Keratinocyte (primary cell): ENCODE data around the gene ARID5A. TPM values are rescaled to one million over a fixed set of nuclear protein-coding genes. Genes with fewer than 3 reads are reported as not detected.

Experiments used
- DNase-seq: peaks from one replicate; pipeline ENCODE4 v3.0.0-alpha.2; 2011; ENCODE audit warnings: low read depth, missing footprints, low spot score
- FAIRE-seq: peaks from 2 replicates; lab custom pipeline; 2011; peaks lifted over from hg19 to GRCh38; lab: Jason Lieb, UNC
- H2AFZ ChIP-seq: 2 replicates; pipeline ENCODE4 v1.6.0; 2012; ENCODE audit warnings: low read length, control low read depth, inconsistent platforms; ENCODE audit not compliant: control insufficient read depth
- H3K27ac ChIP-seq: 2 replicates; pipeline ENCODE4 v1.5.1; 2011; ENCODE audit warnings: low read length; ENCODE audit not compliant: control insufficient read depth, insufficient read depth
- H3K27me3 ChIP-seq: 3 replicates; pipeline ENCODE4 v1.6.0; 2011; ENCODE audit warnings: low read length; ENCODE audit not compliant: control insufficient read depth, insufficient read depth; ENCODE audit errors: extremely low read depth
- H3K36me3 ChIP-seq, 2 experiments: 2 replicates in 1 of 2; 3 replicates in 1 of 2; pipeline ENCODE4 v1.5.1; 2011; ENCODE audit warnings: low read length in 2 of 2, mild to moderate bottlenecking in 1 of 2; ENCODE audit not compliant: control insufficient read depth in 2 of 2, insufficient read depth in 2 of 2; ENCODE audit errors: extremely low read depth in 1 of 2
- H3K4me1 ChIP-seq: 3 replicates; pipeline ENCODE4 v1.5.1; 2011; ENCODE audit warnings: low read length; ENCODE audit not compliant: control insufficient read depth, insufficient read depth; ENCODE audit errors: extremely low read depth
- H3K4me2 ChIP-seq: 3 replicates; pipeline ENCODE4 v1.6.0; 2011; ENCODE audit warnings: low read depth, low read length; ENCODE audit not compliant: control insufficient read depth, insufficient read depth; ENCODE audit errors: extremely low read depth
- H3K4me3 ChIP-seq, 3 experiments: fragments of 200-600 bp in 1 of 3; sonication (generic) in 1 of 3; 2 replicates in 2 of 3; 3 replicates in 1 of 3; pipeline ENCODE4 v1.5.1; 2011 to 2016; ENCODE audit warnings: low read length in 3 of 3, mild to moderate bottlenecking in 3 of 3, control low read depth in 2 of 3, inconsistent platforms in 1 of 3, low read depth in 1 of 3, mixed read lengths in 1 of 3, mixed run types in 1 of 3, moderate library complexity in 1 of 3; ENCODE audit not compliant: control insufficient read depth in 2 of 3, insufficient read depth in 2 of 3; ENCODE audit errors: extremely low read depth in 1 of 3
- H3K79me2 ChIP-seq: 2 replicates; pipeline ENCODE4 v1.6.0; 2012; ENCODE audit warnings: low read length; ENCODE audit not compliant: control insufficient read depth, insufficient read depth
- H3K9ac ChIP-seq: 3 replicates; pipeline ENCODE4 v1.6.0; 2011; ENCODE audit warnings: low read length; ENCODE audit not compliant: control insufficient read depth, insufficient read depth; ENCODE audit errors: extremely low read depth
- H3K9me1 ChIP-seq: 3 replicates; pipeline ENCODE4 v1.6.0; 2011; ENCODE audit warnings: low read length; ENCODE audit not compliant: control insufficient read depth, insufficient read depth; ENCODE audit errors: extremely low read depth
- H3K9me3 ChIP-seq: 2 replicates; pipeline ENCODE4 v1.5.1; 2012; ENCODE audit warnings: low read depth, low read length; ENCODE audit not compliant: control insufficient read depth
- H4K20me1 ChIP-seq: 3 replicates; pipeline ENCODE4 v1.6.0; 2011; ENCODE audit warnings: low read length; ENCODE audit not compliant: control insufficient read depth, insufficient read depth; ENCODE audit errors: extremely low read depth
- CTCF ChIP-seq, 3 experiments: IDR thresholded peaks in 1 of 3; conservative IDR thresholded peaks in 1 of 3; optimal IDR thresholded peaks in 1 of 3; 2 replicates in 2 of 3; 3 replicates in 1 of 3; pipeline versions ENCODE3 to v1.5.1; 2011; ENCODE audit warnings: low read length in 3 of 3, mild to moderate bottlenecking in 3 of 3, moderate library complexity in 2 of 3, control low read depth in 1 of 3, inconsistent platforms in 1 of 3; ENCODE audit not compliant: insufficient read depth in 2 of 3; ENCODE audit errors: extremely low read depth in 1 of 3
- EZH2 ChIP-seq: IDR thresholded peaks from one replicate; pipeline ENCODE4 v1.6.1; 2012; ENCODE audit warnings: inconsistent platforms, mild to moderate bottlenecking, low read length, moderate library complexity
- dilution Hi-C: fragments of 300-500 bp; cut with MboI; formaldehyde crosslinking; loops from one replicate; pipeline ENCODE4 v1.7.0; 2020; ENCODE audit warnings: low sequenced_read_pairs; ENCODE audit not compliant: extremely low pct_ligation_motif_present
- polyA plus RNA-seq, 5 experiments: library from polyadenylated mRNA; depleted of rRNA in 3 of 5; stranded (reverse) in 3 of 5; stranded (forward) in 1 of 5; unstranded in 1 of 5; fragments of >200 nt; gene quantifications; 1 replicate in 1 of 5; 2 replicates in 3 of 5; 3 replicates in 1 of 5; pipeline versions ENCODE4 v1.2.1 to v1.2.3, GENCODE V29; 2011 to 2012; ENCODE audit warnings: missing spikeins in 2 of 5, low read depth in 1 of 5, low replicate concordance in 1 of 5

Gene ARID5A
- polyA plus RNA-seq, 1 donor (not counting 4 experiments of a cell fraction or from before 2014, with no cell fraction given), result 1.6 TPM

GRCh38 chr2:96580771-96581170 is 44.2 kb downstream of the ARID5A start:
- Histone ChIP-seq H3K36me3 (no peaks in the 10 kb centered on the region), H3K9me3 (no peaks in the 10 kb centered on the region), H3K27ac (no peak overlapping the region), H4K20me1 (no peaks in the 10 kb centered on the region), H3K4me2 (no peak overlapping the region), H3K9me1 (no peaks in the 10 kb centered on the region), H3K79me2 (no peaks in the 10 kb centered on the region), H3K27me3 (no peaks in the 10 kb centered on the region), H3K4me3 (no peak overlapping the region), H3K4me1 (peaks cover 2% of the 10 kb centered on the region), H2AFZ (no peak overlapping the region), H3K9ac (no peak overlapping the region)
- TF ChIP-seq CTCF (optimal IDR thresholded peaks at IDR 0.05 in 1 of 3, IDR thresholded peaks at IDR 0.05 in 1 of 3, conservative IDR thresholded peaks at IDR 0.05 in 1 of 3; ENCODE audit: extremely low read depth in 1 of 3, insufficient read depth in 2 of 3, low read length in 3 of 3) (peak in 1 of 3 experiments; percentile 58), EZH2 (no peak)
- FAIRE-seq (no peak), DNase-seq (no peak)
- dilution Hi-C loops, result no loop called here

- no peak overlapping the region for H3K4me2 ChIP-seq
- no peak overlapping the region for H3K4me3 ChIP-seq
- H3K27ac ChIP-seq, result no peak overlapping the region
- H4K20me1 ChIP-seq, result no peaks in the 10 kb centered on the region
- peaks cover 2% of the 10 kb centered on the region for H3K4me1 ChIP-seq
- H3K9me1 ChIP-seq, result no peaks in the 10 kb centered on the region
- no peak overlapping the region for H2AFZ ChIP-seq
- H3K9ac ChIP-seq, result no peak overlapping the region
- peaks cover 0 to 3% of the 10 kb centered on the region in 2 experiments for H3K36me3 ChIP-seq
- dilution Hi-C loops, result no loop called here
- no peaks in the 10 kb centered on the region for H3K9me3 ChIP-seq
- no peaks in the 10 kb centered on the region for H3K79me2 ChIP-seq
- no peaks in the 10 kb centered on the region for H3K27me3 ChIP-seq
- no peak for DNase-seq
- no peak for FAIRE-seq
- no peak for TF ChIP-seq CTCF (optimal IDR thresholded peaks at IDR 0.05 in 1 of 3, IDR thresholded peaks at IDR 0.05 in 1 of 3, conservative IDR thresholded peaks at IDR 0.05 in 1 of 3; ENCODE audit: extremely low read depth in 1 of 3, insufficient read depth in 2 of 3, low read length in 3 of 3)
- TF ChIP-seq EZH2, result no peak
Measured at GRCh38 chr2:96584017-96584416, 47.5 kb downstream of the ARID5A start.
